Germinal center (tissue), 1 donor: ENCODE results near the gene TNFRSF14.
A peak's percentile ranks its signal among the peaks of the same experiment; 100 is the strongest.
"Not testable (repeated sequence)": the region's sequence is repeated elsewhere in the genome, so short reads cannot be mapped to it uniquely, and the experiment has no call there.

Experiments
- DNase-seq: peaks from one replicate; pipeline ENCODE4 v3.0.0; 2012; ENCODE audit warnings: mixed read lengths, low spot score

TNFRSF14 gene

DNA sequence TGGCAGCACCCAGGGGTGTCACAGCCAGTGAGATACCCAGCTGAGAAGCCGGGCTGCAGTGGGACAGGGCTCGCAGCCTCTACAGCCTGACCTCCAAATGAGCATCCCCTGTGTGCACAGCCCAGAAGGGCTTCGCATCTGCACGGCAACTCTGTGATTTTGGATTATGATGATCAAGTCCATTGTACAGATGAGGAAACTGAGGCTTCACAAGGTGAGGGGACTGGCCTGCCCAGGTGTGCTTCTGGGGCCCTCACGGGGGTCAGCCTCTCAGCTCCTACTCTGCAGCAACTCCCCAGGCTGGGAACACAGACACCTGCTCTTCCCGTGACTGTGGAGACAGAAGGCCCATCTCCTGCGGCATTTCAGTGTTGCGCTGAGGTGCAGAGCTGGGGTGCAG is 17.3 kb upstream of the TNFRSF14 start:
- DNase-seq, result no peak

DNA sequence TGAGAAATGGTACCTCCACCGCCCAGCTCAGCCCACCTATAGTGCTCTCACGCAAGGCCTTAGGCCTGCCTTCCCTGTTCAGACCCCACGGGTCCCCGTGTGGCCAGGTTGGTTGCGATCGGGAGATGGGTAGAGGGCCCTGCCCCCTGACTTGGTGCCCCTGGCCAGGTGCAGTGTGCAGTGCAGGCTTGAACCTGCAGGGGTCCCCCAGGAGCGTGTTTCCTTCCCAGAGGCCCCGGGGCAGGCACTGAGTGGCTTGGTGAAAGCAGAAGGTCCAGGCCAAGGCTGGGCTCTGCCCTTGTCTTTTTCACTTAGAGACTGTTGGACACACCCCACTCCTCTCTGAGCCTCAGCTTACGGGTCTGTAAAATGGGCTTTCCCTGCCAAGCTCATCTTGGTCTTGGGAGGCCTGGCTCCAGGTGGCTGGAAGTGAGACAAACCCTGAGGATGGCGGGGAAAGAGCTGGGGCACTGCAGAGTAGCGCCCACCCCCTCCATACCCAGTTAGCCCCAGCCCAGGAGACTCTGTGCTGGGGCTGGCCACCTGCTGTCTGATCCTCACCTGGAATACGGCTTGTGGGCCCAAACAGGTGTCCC is 16.8 kb upstream of the TNFRSF14 start:
- no peak for DNase-seq

DNA sequence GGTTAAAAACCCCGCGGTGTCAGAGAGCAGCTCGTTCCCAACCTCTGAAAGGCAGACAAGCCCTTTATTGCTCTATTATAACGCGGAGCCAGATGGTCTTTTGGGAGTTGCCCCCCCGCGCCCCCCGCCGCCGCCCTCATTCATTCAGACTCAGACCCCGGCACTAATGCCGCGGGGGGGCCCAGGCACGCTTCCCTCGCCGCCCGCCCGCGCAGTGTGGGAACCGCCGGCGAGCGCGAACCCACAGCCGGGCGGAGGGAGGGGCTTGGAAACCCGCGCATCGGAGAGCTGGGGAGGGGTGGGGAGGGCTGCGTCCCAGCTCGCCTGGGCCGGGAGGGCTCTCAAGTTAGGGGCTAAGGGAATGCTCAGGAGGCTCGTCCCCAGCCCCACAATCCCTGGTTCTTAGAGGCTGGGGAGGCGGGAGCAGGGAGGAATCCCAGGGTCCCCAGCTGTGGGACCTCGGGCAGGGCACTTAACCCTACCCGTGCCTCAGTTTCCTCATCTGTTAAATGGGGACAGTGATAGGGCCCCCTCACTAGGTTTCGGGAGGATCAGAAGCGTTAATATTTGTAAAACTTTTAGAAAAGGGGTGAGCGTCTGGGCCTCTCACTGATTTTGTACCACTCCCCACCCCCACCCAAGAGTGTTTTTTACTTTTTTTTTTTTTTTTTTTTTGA is 15.2 kb upstream of the TNFRSF14 start:
- DNase-seq, result no peak

DNA sequence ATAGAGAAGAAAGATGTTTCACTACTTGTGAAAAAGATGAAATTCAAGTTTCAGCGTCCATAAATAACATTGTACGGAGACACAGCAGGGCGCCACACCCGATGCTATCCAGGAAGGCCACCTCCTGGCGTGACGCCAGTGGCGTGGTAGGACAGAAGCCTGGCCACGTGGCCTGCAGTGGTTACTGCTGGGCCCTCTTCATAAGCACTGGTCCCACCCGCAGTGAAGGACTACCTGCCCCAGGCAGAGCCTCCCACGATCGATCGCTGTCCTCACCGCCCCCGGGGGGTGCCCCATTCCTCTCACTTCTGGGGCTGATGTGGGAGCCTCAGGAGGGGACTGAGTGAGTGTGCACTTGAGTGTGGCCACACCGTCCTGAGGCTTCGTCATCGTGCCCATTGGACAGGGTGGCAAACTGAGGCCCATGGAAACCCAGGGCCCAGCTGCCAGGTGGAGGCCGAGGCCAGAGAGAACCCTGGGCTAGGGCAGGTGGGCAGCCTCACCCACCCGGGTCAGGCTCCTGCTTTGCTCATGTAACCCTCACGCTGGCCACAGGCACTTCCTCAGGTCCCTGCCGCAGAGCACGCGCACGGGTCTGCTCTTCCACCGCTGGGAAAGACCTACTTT is 14.4 kb upstream of the TNFRSF14 start:
- no peak for DNase-seq

DNA sequence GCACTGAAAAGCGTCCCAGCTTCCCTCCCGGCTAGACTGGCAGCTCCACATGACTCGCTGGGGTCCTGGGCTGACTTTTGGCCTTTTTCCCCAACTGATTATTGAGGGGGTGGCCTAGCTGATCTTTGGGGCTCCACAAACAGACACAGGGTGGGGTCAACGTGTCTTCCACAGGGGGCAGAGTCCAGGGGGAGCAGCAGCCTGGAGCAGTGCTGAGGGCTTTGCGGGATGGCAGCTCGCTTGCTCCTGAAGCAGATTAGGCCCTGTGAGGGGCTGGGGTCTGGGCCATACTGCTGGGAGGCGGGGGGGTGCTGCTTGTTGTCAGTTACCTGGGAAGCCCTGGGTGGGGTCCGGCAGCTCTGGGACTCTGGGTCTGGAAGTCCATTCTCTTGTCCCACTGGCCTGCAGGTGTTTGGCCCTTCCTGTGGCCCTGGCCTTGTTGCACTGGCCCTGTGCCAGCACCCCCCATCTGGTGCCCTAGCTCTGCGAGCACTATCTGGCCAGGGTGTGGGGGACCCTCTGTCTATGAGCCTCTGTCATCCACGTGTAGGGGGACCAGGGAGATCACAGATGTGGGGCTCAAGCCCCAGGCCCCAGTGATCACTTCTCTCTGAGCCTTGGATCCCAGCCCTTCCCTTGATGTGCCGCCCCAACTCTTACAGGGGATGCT is 13.8 kb upstream of the TNFRSF14 start:
- no peak for DNase-seq

DNA sequence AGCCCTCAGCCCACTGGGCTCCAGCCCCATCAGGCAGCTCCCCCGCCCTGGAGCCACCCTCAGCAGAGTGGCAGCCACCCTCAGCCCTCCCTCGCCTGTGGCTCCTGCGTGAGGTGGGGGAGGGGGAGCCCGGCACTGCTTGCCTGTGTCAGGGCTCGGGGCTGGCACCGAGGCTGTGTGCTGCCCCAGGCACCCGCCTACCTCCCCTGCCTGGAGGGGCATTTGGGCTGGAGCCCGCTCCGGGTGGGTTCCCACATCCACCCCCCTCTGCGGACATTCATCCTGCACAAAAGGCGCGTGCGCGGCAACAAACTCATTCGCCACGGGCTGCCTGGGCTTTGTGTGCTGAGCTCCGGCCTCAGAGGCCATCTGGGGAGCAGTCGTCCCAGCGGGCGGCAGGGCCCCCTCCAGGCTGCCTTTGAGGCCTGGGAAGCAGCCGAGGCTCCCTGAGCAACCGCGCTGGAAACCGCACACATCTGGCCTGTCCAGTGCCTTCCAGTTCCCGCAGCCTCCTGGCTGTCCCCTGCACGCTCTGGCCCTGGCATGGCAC is 12.6 kb upstream of the TNFRSF14 start:
- DNase-seq, result no peak

DNA sequence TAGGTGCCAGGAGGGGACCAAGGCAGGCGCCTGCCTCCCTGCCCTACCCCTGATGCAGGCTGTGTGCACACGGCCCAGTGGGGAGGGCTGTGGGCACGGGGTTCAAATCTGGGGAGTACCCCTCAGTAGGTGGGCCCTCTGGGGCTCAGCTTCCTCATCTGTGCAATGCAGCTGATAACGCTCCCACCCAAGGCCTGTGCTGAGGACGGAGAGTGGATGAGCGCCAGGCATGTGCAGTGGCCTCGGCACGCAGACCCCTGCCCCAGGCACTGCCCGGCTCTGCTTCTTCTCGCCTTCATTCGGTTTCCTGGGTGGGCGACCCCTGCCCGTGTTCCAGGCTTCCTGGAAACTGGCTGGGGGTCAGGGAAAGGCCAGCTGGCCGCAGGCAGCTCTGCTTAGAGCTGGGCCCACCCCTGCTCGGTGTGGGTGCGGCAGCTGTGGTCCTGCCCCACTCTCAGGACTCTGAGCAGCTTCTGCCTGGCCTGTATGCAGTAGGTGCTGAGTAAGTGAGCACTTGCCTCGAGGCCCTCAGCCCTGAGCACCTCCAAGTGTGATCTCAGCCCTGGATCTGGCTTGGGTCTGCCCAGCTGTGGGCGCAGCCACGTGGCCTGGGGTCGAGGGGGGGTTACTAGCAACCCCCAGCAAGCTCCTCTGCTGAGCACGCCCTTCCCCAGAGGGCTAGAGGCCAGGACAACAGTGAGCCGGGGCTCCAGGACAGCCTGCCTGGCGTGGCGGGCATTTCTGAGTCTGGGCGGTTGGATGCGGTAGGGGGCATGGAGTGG is 11.9 kb upstream of the TNFRSF14 start:
- no peak for DNase-seq

DNA sequence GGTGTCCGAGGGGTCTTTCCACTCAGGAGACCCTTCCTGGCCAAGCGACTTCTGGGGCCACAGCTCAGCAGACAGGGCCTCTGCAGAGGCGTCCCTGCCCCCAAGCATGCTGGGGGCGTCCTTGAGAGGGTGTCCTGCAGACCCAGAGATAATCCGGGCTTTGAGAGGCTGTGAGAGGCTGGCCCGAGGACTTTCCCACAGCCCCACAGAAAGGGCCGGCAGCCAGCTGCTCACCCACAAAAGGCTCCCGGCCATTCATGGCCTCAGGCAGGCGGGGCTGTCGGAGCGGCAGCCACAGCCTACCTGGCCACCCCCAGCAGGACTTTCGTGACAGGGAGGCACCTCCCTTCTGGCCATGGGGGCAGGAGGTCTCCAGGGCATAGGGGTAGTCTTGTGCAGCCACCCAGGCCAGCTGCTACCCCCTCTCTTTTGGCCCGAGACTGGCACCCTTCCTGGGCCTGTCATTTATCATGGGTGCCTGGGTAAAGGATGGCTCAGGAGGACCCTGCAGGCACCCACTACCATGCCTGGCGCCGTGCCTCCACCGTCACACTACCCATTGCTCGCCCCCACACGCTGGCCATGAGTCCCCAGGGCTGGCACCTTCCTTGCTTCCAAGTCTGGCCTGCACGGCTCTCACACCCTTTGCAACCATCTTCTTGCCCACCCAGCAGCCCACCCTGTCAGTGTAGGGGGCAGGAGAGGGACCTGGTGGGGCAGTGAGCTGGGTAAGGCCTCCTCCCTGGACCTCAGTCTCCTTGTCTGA is 11.1 kb upstream of the TNFRSF14 start:
- DNase-seq, result no peak

DNA sequence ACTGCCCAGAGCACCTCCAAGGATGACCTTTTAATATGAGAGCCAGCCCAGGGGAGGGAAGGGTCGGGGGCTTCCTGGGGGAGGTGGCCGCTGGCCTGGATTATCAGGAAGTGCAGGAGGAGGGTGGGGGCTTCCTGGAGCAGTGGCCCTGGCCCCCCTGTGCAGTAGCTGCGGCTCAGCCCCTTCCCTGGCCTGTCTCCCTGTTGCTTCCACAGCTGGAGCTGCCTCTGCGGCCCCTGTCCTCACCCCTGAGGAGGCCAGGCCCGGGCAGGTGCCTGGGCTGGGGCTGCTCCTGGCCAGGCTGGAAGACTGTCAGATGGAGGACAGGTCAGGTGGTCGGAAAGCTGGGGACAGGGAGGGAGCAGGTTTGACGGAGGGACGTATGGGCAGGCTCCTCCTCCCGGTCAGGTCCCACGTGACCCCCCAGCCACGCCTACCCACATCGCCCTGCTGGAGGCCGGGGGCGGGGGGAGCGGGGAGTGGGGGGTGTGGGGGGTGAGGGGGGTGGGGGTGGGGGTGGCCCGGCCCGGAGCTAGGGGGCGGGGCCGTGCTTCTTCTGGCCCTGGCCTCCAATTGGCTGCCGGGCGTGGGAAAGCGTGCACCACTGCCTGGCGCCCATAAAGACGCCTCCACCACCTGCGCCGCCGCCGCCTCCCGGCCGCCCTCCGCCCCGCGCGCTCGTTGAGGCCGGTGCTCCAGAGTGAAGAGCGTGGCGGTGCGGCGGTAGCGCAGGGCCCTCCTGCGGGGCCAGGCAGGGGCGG is 10.2 kb upstream of the TNFRSF14 start:
- peak; percentile 97 for DNase-seq

DNA sequence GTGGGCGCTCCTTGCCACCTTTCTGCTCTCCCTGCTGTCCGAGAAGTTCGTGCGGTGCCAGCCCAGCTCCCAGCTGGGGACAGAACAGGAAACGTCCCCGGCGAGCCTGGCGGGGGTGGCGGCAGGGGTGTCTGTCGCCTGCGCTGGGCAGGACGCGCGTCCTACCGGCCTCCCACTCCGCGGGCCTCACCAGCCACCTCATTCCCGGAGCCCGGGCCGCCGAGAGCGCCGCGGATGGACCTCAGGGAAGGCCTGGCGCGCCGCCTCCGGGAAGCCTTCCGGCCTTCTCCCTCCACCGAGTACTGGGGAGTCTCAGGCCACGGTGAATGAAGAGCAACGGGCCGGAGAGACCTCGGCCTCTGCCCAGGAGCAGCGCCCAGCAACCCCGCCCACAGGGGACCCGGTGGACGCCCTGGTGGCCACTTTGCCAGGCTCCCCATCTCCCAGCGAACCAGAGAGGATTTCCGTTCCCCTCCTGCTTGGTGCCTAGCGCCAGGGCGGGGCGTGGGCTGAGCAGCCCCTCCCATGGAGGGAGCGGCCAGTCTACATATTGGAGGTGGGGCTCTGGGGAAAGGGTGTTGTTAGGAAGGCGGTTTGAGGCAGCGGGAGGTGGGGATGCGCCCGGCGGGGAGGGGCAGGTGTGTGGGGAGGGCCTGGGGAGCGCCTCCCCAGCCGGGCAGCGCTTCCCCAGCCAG is 9.5 kb upstream of the TNFRSF14 start:
- peak; percentile 86 for DNase-seq

DNA sequence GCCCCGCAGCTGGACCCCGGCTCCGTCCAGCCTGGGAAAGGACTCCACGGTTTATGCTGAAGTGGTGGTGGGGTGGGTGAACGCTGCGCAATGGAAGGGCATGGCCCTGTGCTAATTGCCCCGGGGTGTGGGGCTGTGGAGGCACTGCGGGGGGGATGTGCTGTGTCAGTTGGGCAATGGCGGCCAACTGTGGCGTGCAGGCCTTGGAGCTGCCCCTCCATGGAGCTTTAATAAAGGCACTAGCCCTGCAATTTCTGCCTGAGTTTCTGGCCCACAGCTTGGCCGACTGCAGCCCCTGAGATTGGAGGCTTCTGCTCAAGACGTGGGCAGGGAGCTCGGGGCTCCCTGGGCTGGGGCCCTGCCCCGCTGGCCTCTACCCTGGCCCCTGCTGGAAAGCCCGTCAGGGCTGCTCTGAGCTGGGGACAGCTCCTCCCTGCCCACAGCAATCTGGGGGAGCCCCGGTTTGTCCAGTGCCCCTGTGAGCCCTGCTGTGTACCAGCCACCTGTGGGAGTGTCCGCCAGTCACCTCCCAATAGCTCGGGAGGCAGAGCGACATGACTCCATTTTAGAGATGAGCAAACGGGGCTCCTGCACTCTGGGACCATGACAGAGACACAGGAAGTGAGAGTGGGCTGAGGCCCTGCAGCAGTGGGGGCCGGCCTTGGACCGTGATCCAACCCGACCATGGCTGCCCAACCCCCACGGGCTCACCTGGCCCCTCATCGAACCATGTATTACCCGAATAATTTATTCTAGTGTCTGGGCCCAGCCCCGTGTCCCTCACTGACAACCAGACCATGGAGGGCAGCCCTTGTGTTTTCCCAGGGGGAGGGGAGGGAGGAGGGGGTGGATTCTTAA is 8.7 kb upstream of the TNFRSF14 start:
- DNase-seq, result peak; percentile 72

DNA sequence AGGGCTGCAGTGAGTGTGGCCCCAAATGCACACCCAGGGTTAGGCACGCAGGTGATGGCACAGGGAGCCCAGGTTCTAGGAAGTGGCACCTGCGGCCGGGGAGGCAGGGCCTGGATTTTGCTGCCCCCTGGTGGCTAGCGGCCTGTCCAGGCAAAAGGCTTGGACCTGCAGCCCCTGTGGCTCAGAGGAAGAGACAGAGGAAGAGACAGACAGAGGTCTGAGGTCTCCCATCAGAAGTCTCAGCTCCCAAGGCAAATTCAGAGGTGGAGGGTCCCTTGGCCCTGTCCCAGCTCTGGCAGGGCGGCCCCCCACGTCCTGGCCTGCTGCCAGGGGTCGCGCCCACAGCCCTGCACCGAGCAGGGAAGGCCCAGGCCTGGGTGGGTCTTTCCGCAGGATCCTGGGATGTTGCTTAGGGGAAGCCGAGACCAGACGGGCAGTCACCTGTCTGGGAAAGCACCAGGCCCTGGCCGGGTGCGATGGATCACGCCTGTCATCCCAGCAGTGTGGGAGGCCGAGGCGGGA is 8.0 kb upstream of the TNFRSF14 start:
- peak; percentile 83 for DNase-seq

DNA sequence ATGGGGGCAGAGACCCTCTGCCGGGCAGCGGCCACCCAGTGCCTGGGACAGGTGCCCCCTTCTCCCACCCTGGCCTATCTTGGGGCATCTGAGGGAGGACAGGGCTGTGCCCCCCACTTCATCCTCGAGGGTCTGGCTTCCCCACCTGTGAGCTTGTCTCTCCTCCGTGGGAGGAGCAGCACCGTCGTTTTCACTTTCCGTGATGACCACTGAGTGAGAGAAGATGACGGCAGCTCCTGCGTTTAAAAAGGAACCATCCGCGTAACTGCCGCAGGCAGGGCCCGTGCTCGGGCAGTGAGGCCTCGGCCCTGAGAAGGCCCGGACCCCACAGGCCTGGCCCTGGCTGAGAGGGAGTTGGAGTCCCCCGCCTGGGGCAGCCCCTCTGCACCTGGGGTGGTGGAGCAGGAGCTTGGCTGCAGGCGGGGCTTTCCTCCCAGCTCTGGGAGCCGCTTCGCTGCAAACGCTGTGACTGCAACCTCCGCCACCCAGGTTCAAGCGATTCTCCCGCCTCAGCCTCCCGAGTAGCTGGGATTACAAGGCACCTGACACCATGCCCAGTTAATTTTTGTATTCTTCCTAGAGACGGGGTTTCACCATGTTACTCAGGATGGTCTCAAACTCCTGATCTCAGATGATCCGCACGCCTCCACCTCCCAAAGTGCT is 6.7 kb upstream of the TNFRSF14 start:
- DNase-seq, result not testable (repeated sequence)

DNA sequence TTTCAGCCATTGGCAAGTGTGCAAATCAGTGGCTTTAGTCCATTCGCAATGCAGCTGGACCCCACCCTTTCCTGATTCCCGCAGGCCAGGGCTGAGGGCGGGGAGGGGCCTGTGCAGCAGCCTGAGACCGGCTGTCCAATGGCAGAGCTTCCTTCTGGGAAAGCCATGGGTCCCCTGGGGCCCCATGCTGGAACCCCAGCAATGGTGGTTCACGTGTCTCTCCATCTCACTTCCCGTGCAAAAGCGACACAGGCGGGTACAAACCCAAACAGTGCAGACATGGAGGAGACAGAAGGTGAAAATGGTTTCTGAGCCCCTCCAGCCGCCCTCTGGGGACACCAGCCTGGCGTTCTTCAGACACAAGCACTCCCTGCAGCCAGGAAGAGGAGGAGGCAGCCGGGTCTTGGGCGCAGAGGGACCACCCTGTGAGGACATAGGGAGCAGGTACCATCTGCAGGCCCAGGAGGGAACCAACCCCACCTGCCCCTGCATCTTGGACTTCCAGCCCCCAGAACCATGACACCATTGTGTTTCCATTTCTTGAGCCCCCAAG is 5.8 kb upstream of the TNFRSF14 start:
- DNase-seq, result not testable (repeated sequence)

DNA sequence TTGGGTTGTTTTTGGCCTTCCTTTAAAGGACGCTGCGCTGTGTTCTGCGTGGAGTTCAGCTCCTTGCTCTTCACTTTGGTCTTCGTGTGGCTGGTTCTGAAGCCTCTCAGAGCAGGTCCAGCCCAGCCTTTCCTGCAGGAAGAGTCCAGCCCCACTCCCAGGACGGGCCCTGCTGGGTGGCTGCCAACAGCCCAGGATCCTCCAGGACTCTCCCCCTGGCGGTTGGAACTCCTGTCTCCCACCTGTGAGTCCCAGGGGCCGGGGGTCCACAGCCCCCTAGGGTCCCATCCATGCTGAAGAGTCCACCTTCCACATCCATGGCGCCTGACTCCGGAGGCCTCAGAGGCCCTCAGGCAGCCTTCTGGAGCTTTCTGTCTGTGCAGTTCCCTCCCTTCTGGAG is 4.6 kb upstream of the TNFRSF14 start:
- DNase-seq, result not testable (repeated sequence)

DNA sequence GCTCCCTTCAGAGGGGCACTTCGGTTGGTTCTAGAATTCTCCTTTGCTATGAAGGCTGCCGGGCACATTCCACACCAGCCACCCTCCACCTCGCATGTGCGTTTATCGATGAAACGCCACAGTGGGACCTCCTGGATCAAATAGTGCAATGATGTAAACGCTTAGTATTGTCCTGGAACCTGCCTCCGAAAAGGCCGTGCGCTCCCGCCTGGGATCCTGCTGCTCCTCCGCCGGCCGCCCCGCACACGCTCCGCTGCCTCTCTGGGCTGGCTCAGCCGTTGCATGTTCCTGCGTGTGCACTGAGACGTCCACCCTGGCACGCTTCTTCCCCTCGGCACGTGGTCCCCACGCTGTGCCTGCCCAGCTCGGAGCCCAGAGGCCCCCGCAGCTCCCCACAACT is 4.0 kb upstream of the TNFRSF14 start:
- no peak for DNase-seq

DNA sequence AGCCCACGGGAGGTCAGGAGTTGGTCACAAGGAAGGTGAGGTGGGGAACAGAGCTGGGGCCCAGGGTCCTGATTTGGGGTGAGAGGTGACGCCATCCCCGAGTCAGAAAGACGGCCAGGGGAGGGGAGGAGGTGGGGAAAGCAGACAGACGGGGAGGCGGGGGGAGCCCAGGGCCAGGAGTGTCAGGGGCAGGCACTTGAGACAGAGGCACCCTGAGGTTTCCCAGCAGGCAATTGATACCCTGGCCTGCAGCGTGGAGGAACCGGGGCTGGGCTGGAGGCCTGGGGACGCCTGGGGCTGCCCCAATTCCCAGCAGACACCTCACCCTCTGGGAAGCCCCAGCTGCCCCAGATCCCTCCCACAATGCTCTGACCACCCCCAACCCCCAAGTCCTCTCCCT is 3.1 kb upstream of the TNFRSF14 start:
- DNase-seq, result not testable (repeated sequence)
